Measurements from ENCODE around the gene ERC2.

ERC2 gene

GRCh38 chr3:56488812-56489600 lies 20.7 kb upstream of the ERC2 start:
- Histone ChIP-seq H3K36me3 (ENCODE audit: control insufficient read depth, insufficient read depth, low read length) (no peaks in the 10 kb centered on the region), H3K4me3 (ENCODE audit: low read depth, low read length) (no peak overlapping the region), H3K27me3 (ENCODE audit: control insufficient read depth, insufficient read depth, low read length) (no peaks in the 10 kb centered on the region), H3K4me1 (no peaks in the 10 kb centered on the region), H2AFZ (no peak overlapping the region), H3K4me2 (ENCODE audit: low read length) (no peak overlapping the region), H3K79me2 (no peaks in the 10 kb centered on the region), H3K27ac (no peak overlapping the region), H3K9me3 (ENCODE audit: control insufficient read depth, low read length) (no peaks in the 10 kb centered on the region), H3K9ac (no peak overlapping the region)
- TF ChIP-seq CTCF (IDR thresholded peaks at IDR 0.05) = no peak

- H3K4me2 ChIP-seq (ENCODE audit: low read length) = no peak overlapping the region
- H3K27ac ChIP-seq = no peak overlapping the region
- H3K4me3 ChIP-seq (ENCODE audit: low read depth, low read length) = no peak overlapping the region
- no peaks in the 10 kb centered on the region for H3K79me2 ChIP-seq
- H3K36me3 ChIP-seq (ENCODE audit: control insufficient read depth, insufficient read depth, low read length) = no peaks in the 10 kb centered on the region
- no peaks in the 10 kb centered on the region for H3K27me3 ChIP-seq (ENCODE audit: control insufficient read depth, insufficient read depth, low read length)
- H3K9me3 ChIP-seq (ENCODE audit: control insufficient read depth, low read length) = no peaks in the 10 kb centered on the region
- H3K4me1 ChIP-seq = no peaks in the 10 kb centered on the region
- no peak overlapping the region for H2AFZ ChIP-seq
- no peak for TF ChIP-seq CTCF (IDR thresholded peaks at IDR 0.05)
- H3K9ac ChIP-seq = no peak overlapping the region
Observed at GRCh38 chr3:56484525-56485032, 16.3 kb upstream of the ERC2 start.

- Histone ChIP-seq H3K9ac (no peak overlapping the region), H3K9me3 (ENCODE audit: control insufficient read depth, low read length) (no peaks in the 10 kb centered on the region), H3K4me3 (ENCODE audit: low read depth, low read length) (no peak overlapping the region), H3K4me2 (ENCODE audit: low read length) (no peak overlapping the region), H3K27ac (no peak overlapping the region), H3K36me3 (ENCODE audit: control insufficient read depth, insufficient read depth, low read length) (no peaks in the 10 kb centered on the region), H2AFZ (no peak overlapping the region), H3K4me1 (no peaks in the 10 kb centered on the region), H3K79me2 (no peaks in the 10 kb centered on the region), H3K27me3 (ENCODE audit: control insufficient read depth, insufficient read depth, low read length) (no peaks in the 10 kb centered on the region)
- TF ChIP-seq CTCF (IDR thresholded peaks at IDR 0.05) = no peak
Observed at GRCh38 chr3:56484122-56484521, 15.9 kb upstream of the ERC2 start.

GRCh38 chr3:56477646-56478045 lies 9.4 kb upstream of the ERC2 start:
- Histone ChIP-seq H2AFZ (no peak overlapping the region), H3K79me2 (no peaks in the 10 kb centered on the region), H3K36me3 (ENCODE audit: control insufficient read depth, insufficient read depth, low read length) (no peaks in the 10 kb centered on the region), H3K4me1 (no peaks in the 10 kb centered on the region), H3K9me3 (ENCODE audit: control insufficient read depth, low read length) (no peaks in the 10 kb centered on the region), H3K27me3 (ENCODE audit: control insufficient read depth, insufficient read depth, low read length) (no peaks in the 10 kb centered on the region), H3K27ac (no peak overlapping the region), H3K4me2 (ENCODE audit: low read length) (no peak overlapping the region), H3K9ac (no peak overlapping the region), H3K4me3 (ENCODE audit: low read depth, low read length) (no peak overlapping the region)
- no peak for TF ChIP-seq CTCF (IDR thresholded peaks at IDR 0.05)

- H3K9me3 ChIP-seq (ENCODE audit: control insufficient read depth, low read length) = no peaks in the 10 kb centered on the region
- H3K36me3 ChIP-seq (ENCODE audit: control insufficient read depth, insufficient read depth, low read length) = no peaks in the 10 kb centered on the region
- no peak overlapping the region for H3K9ac ChIP-seq
- no peak for TF ChIP-seq CTCF (IDR thresholded peaks at IDR 0.05)
- H3K27me3 ChIP-seq (ENCODE audit: control insufficient read depth, insufficient read depth, low read length) = no peaks in the 10 kb centered on the region
- H3K4me3 ChIP-seq (ENCODE audit: low read depth, low read length) = no peak overlapping the region
- no peaks in the 10 kb centered on the region for H3K79me2 ChIP-seq
- H2AFZ ChIP-seq = no peak overlapping the region
- H3K4me1 ChIP-seq = no peaks in the 10 kb centered on the region
- no peak overlapping the region for H3K27ac ChIP-seq
- H3K4me2 ChIP-seq (ENCODE audit: low read length) = no peak overlapping the region
Observed at GRCh38 chr3:56476771-56477170, 8.5 kb upstream of the ERC2 start.
